GM18870 (cell line): ENCODE measurements around the gene NPBWR2.
"Not testable (repeated sequence)": the region's sequence is repeated elsewhere in the genome, so short reads cannot be mapped to it uniquely, and the experiment has no call there.

Source experiments
- ATAC-seq: cut with Tn5 transposase; IDR thresholded peaks from one replicate; pipeline ENCODE4 v1.9.1; 2021; ENCODE audit warnings: moderate library complexity; ENCODE audit not compliant: unreplicated experiment

NPBWR2 gene

GRCh38 chr20:64119681-64120341 lies 12.4 kb upstream of the NPBWR2 start:
- no peak for ATAC-seq

GRCh38 chr20:64119301-64119680 lies 11.9 kb upstream of the NPBWR2 start:
- no peak for ATAC-seq

- not testable (repeated sequence) for ATAC-seq
Measured at GRCh38 chr20:64117432-64117777, 10.0 kb upstream of the NPBWR2 start.

- ATAC-seq: no peak
Measured at GRCh38 chr20:64116541-64117431, 9.4 kb upstream of the NPBWR2 start.

- no peak for ATAC-seq
Measured at GRCh38 chr20:64116016-64116415, 8.7 kb upstream of the NPBWR2 start.

- no peak for ATAC-seq
Measured at GRCh38 chr20:64115171-64115911, 8.0 kb upstream of the NPBWR2 start.

- ATAC-seq: no peak
Measured at GRCh38 chr20:64114356-64114971, 7.1 kb upstream of the NPBWR2 start.

GRCh38 chr20:64113796-64114355 lies 6.5 kb upstream of the NPBWR2 start:
- ATAC-seq: no peak

GRCh38 chr20:64113444-64113775 lies 6.0 kb upstream of the NPBWR2 start:
- no peak for ATAC-seq

- no peak for ATAC-seq
Measured at GRCh38 chr20:64112691-64113443, 5.5 kb upstream of the NPBWR2 start.

GRCh38 chr20:64111841-64112641 lies 4.7 kb upstream of the NPBWR2 start:
- no peak for ATAC-seq

- ATAC-seq: no peak
Measured at GRCh38 chr20:64110411-64111068, 3.2 kb upstream of the NPBWR2 start.

- no peak for ATAC-seq
Measured at GRCh38 chr20:64109831-64110391, 2.5 kb upstream of the NPBWR2 start.

GRCh38 chr20:64108731-64109681 lies 1.6 kb upstream of the NPBWR2 start:
- no peak for ATAC-seq

- ATAC-seq: no peak
Measured at GRCh38 chr20:64107736-64108457, 532 bp upstream of the NPBWR2 start.

GRCh38 chr20:64106435-64106961 lies 867 bp downstream of the NPBWR2 start:
- ATAC-seq: no peak
